LNCaP clone FGC (cell line): ENCODE results near the gene FRMD4A.

Source experiments
- DNase-seq: peaks from one replicate; pipeline ENCODE4 v3.0.0-alpha.2; 2011; ENCODE audit warnings: low read depth
- H3K4me3 ChIP-seq: 2 replicates; pipeline ENCODE4 v1.5.1; 2011; ENCODE audit warnings: mild to moderate bottlenecking, low read depth, low read length, control low read depth
- TF ChIP-seq, protein P1 (sequence below): IDR thresholded peaks from 2 replicates; pipeline ENCODE4 v1.5.1; 2012; ENCODE audit warnings: mild to moderate bottlenecking; ENCODE audit not compliant: control insufficient read depth, insufficient read depth; ENCODE audit errors: extremely low read depth

FRMD4A gene

DNA sequence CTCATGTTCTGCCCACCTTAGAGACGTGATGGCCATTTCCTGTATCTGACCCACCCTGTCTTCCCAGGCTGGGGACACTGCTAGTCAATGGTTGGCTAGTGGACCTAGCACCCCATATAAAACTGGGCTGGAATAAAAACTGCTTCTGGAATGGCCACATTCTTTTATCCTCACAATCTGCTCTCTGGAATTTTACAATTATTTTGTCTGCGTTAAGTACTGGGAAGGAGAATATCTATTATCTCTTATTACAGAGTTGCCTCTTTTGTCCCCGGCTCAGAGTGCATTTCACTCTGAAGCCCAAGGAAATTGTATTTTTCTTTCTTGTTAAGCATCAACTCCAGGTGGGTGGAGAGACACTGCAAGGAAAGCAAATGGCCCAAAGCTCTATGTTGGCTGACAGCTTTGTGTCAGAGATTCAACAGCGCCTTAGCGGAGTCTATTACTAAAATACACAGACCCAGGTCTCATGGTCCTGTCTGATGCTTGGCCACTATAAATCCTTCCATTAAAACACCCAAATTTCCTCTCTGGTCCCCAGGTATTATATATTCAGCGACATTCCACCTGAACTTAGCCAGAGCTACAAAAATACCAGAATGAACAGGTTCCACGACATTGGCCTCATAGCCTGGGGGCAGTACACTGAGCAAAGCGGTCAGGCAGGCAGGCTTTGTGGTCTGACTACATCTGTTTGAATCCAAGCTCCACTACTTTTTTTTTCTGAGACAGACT is 622.3 kb downstream of the FRMD4A start:
- H3K4me3 ChIP-seq: no peak overlapping the region
- DNase-seq: peak; percentile 59
- TF ChIP-seq, protein P1, sequence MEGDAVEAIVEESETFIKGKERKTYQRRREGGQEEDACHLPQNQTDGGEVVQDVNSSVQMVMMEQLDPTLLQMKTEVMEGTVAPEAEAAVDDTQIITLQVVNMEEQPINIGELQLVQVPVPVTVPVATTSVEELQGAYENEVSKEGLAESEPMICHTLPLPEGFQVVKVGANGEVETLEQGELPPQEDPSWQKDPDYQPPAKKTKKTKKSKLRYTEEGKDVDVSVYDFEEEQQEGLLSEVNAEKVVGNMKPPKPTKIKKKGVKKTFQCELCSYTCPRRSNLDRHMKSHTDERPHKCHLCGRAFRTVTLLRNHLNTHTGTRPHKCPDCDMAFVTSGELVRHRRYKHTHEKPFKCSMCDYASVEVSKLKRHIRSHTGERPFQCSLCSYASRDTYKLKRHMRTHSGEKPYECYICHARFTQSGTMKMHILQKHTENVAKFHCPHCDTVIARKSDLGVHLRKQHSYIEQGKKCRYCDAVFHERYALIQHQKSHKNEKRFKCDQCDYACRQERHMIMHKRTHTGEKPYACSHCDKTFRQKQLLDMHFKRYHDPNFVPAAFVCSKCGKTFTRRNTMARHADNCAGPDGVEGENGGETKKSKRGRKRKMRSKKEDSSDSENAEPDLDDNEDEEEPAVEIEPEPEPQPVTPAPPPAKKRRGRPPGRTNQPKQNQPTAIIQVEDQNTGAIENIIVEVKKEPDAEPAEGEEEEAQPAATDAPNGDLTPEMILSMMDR: no peak

DNA sequence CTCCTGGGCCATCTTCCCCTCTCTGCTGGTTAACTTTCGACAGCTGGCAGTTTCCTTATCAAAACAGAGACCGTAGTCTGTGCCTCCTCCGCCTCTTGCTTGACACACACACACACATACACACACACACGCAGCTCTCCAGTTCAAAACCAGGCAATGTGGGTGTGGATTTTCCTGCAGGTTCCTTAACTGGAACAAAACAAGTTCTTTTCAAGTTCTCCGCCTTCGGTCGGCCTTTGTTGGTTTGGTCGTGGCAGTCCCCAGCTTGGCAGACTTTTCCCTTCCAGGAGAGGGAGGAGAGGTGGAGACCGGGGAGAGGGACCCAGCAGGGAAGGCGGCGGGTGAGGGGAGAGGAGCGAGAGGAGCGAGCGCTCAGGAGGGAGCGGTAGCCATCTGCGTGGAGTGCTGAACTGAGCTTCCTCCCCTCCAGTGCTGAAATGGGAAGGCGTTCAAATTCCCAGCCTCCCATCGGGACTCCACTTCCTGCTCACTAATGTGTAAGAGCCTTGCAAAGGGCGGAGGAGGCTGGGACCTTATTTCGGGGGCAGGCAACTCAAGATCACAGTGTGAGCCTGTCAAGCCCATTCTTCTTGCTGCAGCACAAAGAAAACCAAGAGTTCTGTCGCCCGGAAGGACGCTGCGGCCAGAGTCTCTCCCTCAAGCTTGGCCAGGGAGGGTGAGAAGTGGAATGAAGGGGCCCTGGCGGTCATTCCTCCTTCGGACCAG is 623.4 kb downstream of the FRMD4A start:
- peak; percentile 39 for DNase-seq
- peak overlapping the region; percentile 44 for H3K4me3 ChIP-seq
- TF ChIP-seq, protein P1: no peak

DNA sequence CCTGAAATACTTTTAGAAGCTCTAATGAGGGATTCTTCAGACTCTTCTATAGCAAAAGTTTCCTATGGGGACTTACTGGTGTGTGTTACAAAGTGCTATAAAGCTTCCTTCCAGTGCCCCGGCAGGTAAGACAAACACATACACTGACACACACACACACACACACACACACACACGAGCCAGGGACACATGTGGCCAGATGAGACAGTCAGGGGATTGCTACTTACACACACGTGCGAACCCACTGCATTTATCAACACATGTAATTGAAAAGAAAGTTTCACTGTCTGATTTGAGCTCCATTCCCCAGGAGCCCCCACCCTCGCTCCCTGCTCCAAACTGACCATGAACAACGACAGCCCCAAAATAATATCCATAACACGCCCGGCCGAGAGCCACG is 624.1 kb downstream of the FRMD4A start:
- TF ChIP-seq, protein P1: no peak
- DNase-seq: no peak
- peak overlapping the region; percentile 44 for H3K4me3 ChIP-seq

GRCh38 chr10:13706175-13706574 is 624.5 kb downstream of the FRMD4A start:
- no peak overlapping the region for H3K4me3 ChIP-seq
- DNase-seq: no peak
- TF ChIP-seq, protein P1: no peak

DNA sequence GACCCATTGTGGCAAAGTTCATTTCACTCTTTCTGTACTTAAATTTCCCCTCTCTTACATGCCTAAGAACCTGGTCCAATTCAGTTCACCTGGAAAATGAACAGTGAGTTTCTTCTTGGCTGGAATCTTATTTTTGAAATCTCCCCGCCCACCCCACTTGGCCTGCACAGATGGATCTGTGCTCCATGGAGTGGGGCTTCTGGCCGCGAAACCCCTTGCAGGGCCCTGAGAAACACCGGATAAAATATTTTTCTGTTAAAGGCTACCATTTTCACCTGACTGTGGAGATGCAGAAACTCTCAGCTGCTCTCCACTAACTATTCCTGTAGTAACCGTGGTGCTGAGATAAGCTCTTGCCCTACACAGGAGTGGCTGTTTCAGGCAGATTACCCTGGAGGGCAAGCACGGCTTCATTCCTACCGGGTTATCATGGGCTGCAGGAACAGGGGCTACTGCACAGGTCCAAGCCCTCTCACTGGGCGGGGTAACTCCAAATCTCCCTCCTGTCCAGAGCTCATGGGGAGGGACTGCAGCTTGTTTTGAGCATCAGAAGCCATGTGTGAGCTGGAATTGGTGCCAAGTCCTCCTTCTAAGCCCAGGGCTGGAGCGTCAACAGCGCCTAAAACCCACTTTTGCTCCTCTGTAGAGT is 625.1 kb downstream of the FRMD4A start:
- no peak overlapping the region for H3K4me3 ChIP-seq
- DNase-seq: no peak
- TF ChIP-seq, protein P1: no peak

GRCh38 chr10:13704964-13705363 is 625.8 kb downstream of the FRMD4A start:
- no peak overlapping the region for H3K4me3 ChIP-seq
- DNase-seq: no peak
- TF ChIP-seq, protein P1: no peak
